Retinal pigment epithelial cell (primary cell): ENCODE measurements around the gene MSH3.

ENCODE experiments used
- DNase-seq: peaks from one replicate; pipeline ENCODE4 v3.0.0-alpha.2; 2010; ENCODE audit warnings: low read depth
- H3K4me3 ChIP-seq: 2 replicates; pipeline ENCODE4 v1.5.1; 2011; ENCODE audit warnings: mild to moderate bottlenecking, low read length, control low read depth, moderate library complexity
- TF ChIP-seq, protein P1 (sequence below): conservative IDR thresholded peaks from 2 replicates; pipeline ENCODE4 v1.5.1; 2011; ENCODE audit warnings: low read depth, low read length, control low read depth, inconsistent platforms

Gene MSH3

DNA sequence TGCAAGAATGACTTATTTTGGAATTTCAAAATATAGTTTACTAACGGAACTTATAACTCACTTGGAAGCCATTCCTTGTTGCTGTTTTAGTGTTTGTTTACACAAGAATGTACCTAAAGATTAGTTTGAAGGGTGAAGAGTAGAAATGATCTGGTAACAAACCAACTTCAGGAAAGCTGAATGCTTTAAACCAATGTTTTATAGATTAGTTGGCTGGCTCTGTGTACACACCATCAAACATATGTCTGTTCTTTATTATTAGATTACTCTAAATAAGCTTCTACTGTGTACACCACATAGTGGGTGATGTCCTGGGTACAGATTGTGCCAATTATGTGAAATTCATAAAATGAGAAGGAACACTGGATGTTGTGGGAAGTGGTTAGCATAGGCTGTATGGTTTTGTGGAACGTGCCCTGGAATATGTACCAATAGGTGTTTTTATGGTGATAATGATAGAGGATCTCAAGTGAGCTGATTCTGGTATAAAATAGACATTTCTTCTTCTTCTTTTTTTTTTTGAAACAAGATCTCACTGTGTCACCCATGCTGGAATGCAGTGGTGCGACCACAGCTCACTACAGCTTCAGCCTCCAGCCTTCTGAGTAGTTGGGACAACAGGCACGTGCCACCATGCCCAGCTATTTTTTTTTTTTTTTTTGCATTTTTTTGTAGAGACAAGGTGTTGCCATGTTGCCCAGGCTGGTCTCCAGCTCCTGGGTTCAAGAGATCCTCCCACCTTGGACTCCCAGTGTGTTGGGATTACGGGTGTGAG, 109.6 kb downstream of the MSH3 start:
- no peak overlapping the region for H3K4me3 ChIP-seq
- TF ChIP-seq, protein P1, sequence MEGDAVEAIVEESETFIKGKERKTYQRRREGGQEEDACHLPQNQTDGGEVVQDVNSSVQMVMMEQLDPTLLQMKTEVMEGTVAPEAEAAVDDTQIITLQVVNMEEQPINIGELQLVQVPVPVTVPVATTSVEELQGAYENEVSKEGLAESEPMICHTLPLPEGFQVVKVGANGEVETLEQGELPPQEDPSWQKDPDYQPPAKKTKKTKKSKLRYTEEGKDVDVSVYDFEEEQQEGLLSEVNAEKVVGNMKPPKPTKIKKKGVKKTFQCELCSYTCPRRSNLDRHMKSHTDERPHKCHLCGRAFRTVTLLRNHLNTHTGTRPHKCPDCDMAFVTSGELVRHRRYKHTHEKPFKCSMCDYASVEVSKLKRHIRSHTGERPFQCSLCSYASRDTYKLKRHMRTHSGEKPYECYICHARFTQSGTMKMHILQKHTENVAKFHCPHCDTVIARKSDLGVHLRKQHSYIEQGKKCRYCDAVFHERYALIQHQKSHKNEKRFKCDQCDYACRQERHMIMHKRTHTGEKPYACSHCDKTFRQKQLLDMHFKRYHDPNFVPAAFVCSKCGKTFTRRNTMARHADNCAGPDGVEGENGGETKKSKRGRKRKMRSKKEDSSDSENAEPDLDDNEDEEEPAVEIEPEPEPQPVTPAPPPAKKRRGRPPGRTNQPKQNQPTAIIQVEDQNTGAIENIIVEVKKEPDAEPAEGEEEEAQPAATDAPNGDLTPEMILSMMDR = no peak
- DNase-seq = no peak

DNA sequence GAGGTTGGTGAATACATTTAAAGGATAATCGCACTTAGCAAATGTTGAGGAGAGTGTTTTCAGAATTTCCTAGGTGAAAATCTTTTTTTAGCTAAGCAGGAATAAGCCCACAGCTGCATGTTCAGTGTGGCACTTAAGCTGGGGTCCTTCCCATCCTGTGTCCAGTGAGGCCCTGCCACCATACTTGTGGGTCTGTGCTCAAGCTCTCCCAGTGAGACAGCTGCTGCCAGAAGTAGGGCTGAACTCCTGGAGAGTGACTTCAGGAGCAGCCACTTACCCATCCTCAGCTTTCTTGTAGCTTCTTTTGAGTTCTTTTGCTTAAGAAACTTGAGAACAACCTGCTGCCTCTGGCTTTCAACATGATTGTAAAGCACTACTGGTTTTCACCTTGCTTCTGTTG, 110.3 kb downstream of the MSH3 start:
- H3K4me3 ChIP-seq = no peak overlapping the region
- TF ChIP-seq, protein P1 = no peak
- DNase-seq = no peak

DNA sequence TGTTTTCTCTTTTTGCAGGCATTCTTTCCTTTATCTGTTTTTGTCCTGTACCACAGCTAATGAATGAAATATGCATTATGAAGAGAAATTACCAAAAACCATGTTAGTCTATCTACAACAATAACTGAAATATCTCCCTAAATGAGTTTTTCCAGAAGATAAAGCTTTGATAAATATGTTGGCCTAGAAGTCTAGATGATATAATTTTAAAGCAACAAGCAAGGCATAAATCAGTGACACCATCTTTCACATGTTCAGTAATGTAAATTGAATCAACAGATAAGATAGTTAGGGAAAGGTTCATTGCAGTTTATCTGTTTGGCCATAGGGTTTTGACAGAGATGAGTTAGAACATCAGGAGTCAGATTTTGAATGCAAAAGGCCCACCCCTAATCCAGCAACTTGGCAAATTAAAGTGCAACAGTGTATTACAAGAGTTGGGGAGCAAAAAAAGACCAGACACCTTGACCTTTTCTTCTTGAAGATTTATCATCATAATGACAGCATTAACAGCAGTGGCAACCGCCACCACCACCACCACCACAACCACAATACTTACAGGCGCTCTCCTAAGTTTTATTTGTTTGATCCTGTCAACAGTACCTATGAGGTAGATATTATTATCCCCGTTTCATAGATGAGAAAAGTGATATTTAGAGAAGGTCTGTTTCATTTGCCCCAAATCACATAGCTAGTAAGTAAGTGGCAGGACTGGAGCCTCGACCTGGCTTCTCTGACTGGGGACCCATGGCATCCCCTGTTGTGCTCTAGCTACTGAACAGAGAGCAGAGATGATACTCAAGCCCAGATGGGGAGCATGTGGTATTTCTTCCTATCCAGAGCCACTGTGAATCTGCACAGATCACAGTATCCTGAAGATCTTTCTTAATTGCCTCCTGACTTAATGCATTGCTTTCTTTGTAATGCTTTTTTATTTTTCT, 123.2 kb downstream of the MSH3 start:
- H3K4me3 ChIP-seq = no peak overlapping the region
- no peak for DNase-seq
- TF ChIP-seq, protein P1 = no peak

DNA sequence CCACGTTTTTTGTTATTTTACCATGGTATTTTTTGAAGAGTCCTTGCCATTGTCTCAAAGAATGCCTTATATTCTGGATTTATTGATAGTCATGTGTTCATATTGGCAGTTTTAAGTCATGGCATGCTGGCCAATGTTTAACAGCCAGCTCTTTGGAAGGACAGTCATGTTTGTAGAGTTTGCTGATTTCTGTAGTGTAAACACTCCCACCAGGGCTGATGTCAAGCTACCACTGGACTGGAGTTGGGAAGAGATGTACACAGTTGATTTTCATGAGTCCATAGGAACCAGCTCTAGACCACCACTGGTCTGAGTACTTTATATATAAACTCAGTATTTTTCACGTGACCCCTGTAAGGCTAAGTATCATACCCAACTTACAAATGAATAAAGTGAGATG, 125.6 kb downstream of the MSH3 start:
- no peak for DNase-seq
- TF ChIP-seq, protein P1 = no peak

DNA sequence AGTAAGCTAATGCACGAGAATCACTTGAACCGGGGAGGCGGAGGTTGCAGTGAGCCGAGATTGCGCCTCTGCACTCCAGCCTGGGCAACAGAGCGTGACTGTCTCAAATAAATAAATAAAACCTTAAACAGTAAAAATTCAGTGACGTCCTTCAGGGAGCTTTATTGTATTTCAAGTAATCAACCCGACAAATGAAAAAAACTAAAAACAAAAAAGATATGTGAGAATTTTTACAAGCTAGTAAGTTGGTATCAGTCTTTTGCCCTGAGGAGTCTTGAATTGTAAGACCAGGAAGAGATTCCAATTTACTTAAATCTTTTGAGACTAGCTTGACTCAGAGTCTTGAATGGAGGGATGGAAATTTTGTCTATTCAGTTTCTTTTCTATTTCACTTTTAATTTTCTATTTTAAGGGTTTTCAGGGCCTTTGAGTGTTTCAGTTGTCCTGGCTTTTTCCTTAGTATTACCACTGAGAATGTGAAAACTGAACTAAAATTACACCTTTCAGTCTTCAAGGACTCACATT, 126.4 kb downstream of the MSH3 start:
- TF ChIP-seq, protein P1 = no peak

More for the DNA sequence above, 125.6 kb downstream of the MSH3 start:
- H3K4me3 ChIP-seq = no peak overlapping the region

DNA sequence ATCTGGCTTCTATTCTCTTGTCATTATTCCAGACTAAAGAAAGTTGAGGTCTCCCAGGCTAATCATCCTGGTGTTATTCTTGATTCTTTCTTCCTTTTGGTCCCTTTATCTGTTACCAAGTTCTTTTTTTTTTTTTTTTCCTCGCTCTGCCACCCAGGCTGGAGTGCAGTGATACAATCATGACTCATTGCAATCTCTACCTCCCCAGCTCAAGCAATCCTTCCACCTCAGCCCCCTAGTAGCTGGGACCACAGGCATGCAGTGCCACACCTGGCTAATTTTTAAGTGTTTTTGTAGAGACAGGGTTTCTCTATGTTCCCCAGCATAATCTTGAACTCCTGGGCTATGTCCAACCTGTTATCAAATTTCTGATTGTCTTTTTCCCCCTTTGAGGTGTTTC, 126.9 kb downstream of the MSH3 start:
- no peak for DNase-seq
- TF ChIP-seq, protein P1 = no peak
- H3K4me3 ChIP-seq = no peak overlapping the region

More for the DNA sequence above, 126.4 kb downstream of the MSH3 start:
- H3K4me3 ChIP-seq = no peak overlapping the region
- no peak for DNase-seq
